HepG2 (cell line): Measurements from ENCODE around the gene RMI2. TPM values are rescaled to one million over a fixed set of nuclear protein-coding genes. Genes with fewer than 3 reads are reported as not detected.
A peak's percentile ranks its signal among the peaks of the same experiment; 100 is the strongest.

Source experiments
- KDM2A ChIP-seq: sonication (generic); formaldehyde crosslinking; IDR thresholded peaks from 2 replicates; pipeline ENCODE4 v1.4.0; 2020; ENCODE audit warnings: low read depth, missing genetic modification reagents, borderline replicate concordance
- POLR2A ChIP-seq, 2 experiments: IDR thresholded peaks; 2 replicates each; pipeline ENCODE4 v1.6.1; 2011; ENCODE audit warnings: low read depth in 2 of 2, low read length in 2 of 2, mild to moderate bottlenecking in 1 of 2, moderate library complexity in 1 of 2; ENCODE audit not compliant: insufficient read depth in 1 of 2
- RARG ChIP-seq: sonication (generic); formaldehyde crosslinking; IDR thresholded peaks from 2 replicates; pipeline ENCODE4 v1.4.0; 2020; ENCODE audit warnings: low read depth, mild to moderate bottlenecking, missing genetic modification reagents
- REPIN1 ChIP-seq: sonication (generic); formaldehyde crosslinking; IDR thresholded peaks from 2 replicates; pipeline ENCODE4 v1.8.0; 2022; ENCODE audit warnings: missing genetic modification reagents, low read depth, mild to moderate bottlenecking, borderline replicate concordance
- ZNF766 ChIP-seq: sonication (generic); formaldehyde crosslinking; IDR thresholded peaks from 2 replicates; pipeline ENCODE4 v1.5.0; 2020; ENCODE audit warnings: missing genetic modification reagents, borderline replicate concordance
- polyA plus RNA-seq, 8 experiments: library from polyadenylated mRNA; depleted of rRNA in 3 of 8; stranded (reverse) in 7 of 8; unstranded in 1 of 8; fragments of >200 nt; fragmentation: Illumina TruSeq in 4 of 8; extraction: Trizol in 4 of 8; gene quantifications; 2 replicates each; pipeline versions ENCODE4 v1.2.1 to v1.2.3, GENCODE V29; 2011 to 2016; ENCODE audit warnings: low read depth in 4 of 8, missing spikeins in 1 of 8, mixed read lengths in 1 of 8; ENCODE audit not compliant: insufficient read depth in 1 of 8
- total RNA-seq, 5 experiments: library from RNA; depleted of rRNA; stranded (reverse); fragments of >200 nt; fragmentation: Illumina TruSeq; extraction: Trizol; gene quantifications; 2 replicates each; pipeline ENCODE4 v1.2.3, GENCODE V29; 2016; ENCODE audit warnings: low read depth in 1 of 5
- TF ChIP-seq, protein P1 (sequence below): sonication (generic); formaldehyde crosslinking; IDR thresholded peaks from 2 replicates; pipeline ENCODE4 v1.4.0; 2020; ENCODE audit warnings: missing genetic modification reagents
- TF ChIP-seq, protein P2 (sequence below): sonication (generic); formaldehyde crosslinking; IDR thresholded peaks from 2 replicates; pipeline ENCODE4 v1.4.0; 2020; ENCODE audit warnings: missing genetic modification reagents, borderline replicate concordance
- TF ChIP-seq, protein P3 (sequence below): fragments of 450-650 bp; IDR thresholded peaks from 2 replicates; pipeline ENCODE4 v1.6.1; 2017; ENCODE audit warnings: mild to moderate bottlenecking
- TF ChIP-seq, protein P4 (sequence below): sonication (generic); formaldehyde crosslinking; IDR thresholded peaks from 2 replicates; pipeline ENCODE4 v1.8.0; 2022; ENCODE audit warnings: missing genetic modification reagents, mild to moderate bottlenecking, borderline replicate concordance
- TF ChIP-seq, protein P5 (sequence below): sonication (generic); formaldehyde crosslinking; conservative IDR thresholded peaks from 2 replicates; pipeline ENCODE4 v1.5.0; 2020; ENCODE audit warnings: missing genetic modification reagents
- TF ChIP-seq, protein P6 (sequence below): sonication (generic); formaldehyde crosslinking; IDR thresholded peaks from 2 replicates; pipeline ENCODE4 v1.5.0; 2020; ENCODE audit warnings: missing genetic modification reagents

The RMI2 gene
- total and polyA plus RNA-seq, 2 of the 13 experiments (the other 11 are each of a cell fraction or from before 2014, with no cell fraction given): 24.5 to 55.7 TPM

DNA sequence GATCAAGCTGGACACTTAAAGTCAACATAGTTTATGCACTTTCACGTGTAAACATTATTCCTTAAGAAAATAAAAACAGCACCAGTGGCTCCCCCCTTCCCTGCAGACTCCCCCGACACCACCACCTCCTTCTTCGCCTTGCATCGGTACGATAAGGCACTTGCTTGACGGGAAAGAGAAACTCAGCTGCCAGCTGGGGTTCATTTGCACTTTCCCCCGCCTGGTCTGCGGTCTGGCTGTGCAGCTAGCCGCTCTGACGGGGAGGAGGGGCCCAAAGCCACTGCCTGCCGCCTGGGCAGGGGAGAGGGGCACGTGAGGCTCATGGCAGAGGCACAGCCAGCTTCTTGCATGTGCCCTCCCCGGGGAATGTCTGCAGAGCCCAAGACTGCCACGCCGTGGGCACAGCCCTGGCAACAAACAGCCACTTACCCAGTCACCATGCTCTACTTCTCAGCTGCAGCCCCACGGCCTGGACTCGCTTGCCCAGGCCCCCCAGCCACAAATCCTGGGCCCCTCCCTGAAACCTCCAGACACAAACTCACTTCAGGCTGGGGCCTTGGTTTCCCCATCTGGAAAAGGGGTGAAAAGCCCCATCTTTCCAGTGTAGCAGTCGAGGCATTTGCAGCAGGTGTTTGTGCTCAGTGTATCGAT, 47.6 kb upstream of the RMI2 start (continued):
- TF ChIP-seq, protein P1, sequence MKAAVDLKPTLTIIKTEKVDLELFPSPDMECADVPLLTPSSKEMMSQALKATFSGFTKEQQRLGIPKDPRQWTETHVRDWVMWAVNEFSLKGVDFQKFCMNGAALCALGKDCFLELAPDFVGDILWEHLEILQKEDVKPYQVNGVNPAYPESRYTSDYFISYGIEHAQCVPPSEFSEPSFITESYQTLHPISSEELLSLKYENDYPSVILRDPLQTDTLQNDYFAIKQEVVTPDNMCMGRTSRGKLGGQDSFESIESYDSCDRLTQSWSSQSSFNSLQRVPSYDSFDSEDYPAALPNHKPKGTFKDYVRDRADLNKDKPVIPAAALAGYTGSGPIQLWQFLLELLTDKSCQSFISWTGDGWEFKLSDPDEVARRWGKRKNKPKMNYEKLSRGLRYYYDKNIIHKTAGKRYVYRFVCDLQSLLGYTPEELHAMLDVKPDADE (CRISPR knock-in tag): peak; percentile 74; the same call in 1 of the 2 replicates
- TF ChIP-seq REPIN1 (CRISPR knock-in tag) (0 out of 2 replicates have a peak, but pooled peaks have one; percentile 47), ZNF766 (CRISPR knock-in tag) (no peak), POLR2A (IDR thresholded peaks at IDR 0.05; ENCODE audit: insufficient read depth in 1 of 2, low read depth in 2 of 2, low read length in 2 of 2) (0 out of 4 replicates have a peak, but pooled peaks have one; percentile 31 to 50), KDM2A (CRISPR knock-in tag) (no peak; the same call in none of the 2 replicates), RARG (no peak)
- TF ChIP-seq, protein P2, sequence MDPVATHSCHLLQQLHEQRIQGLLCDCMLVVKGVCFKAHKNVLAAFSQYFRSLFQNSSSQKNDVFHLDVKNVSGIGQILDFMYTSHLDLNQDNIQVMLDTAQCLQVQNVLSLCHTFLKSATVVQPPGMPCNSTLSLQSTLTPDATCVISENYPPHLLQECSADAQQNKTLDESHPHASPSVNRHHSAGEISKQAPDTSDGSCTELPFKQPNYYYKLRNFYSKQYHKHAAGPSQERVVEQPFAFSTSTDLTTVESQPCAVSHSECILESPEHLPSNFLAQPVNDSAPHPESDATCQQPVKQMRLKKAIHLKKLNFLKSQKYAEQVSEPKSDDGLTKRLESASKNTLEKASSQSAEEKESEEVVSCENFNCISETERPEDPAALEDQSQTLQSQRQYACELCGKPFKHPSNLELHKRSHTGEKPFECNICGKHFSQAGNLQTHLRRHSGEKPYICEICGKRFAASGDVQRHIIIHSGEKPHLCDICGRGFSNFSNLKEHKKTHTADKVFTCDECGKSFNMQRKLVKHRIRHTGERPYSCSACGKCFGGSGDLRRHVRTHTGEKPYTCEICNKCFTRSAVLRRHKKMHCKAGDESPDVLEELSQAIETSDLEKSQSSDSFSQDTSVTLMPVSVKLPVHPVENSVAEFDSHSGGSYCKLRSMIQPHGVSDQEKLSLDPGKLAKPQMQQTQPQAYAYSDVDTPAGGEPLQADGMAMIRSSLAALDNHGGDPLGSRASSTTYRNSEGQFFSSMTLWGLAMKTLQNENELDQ (CRISPR knock-in tag): no peak
- TF ChIP-seq, protein P3, sequence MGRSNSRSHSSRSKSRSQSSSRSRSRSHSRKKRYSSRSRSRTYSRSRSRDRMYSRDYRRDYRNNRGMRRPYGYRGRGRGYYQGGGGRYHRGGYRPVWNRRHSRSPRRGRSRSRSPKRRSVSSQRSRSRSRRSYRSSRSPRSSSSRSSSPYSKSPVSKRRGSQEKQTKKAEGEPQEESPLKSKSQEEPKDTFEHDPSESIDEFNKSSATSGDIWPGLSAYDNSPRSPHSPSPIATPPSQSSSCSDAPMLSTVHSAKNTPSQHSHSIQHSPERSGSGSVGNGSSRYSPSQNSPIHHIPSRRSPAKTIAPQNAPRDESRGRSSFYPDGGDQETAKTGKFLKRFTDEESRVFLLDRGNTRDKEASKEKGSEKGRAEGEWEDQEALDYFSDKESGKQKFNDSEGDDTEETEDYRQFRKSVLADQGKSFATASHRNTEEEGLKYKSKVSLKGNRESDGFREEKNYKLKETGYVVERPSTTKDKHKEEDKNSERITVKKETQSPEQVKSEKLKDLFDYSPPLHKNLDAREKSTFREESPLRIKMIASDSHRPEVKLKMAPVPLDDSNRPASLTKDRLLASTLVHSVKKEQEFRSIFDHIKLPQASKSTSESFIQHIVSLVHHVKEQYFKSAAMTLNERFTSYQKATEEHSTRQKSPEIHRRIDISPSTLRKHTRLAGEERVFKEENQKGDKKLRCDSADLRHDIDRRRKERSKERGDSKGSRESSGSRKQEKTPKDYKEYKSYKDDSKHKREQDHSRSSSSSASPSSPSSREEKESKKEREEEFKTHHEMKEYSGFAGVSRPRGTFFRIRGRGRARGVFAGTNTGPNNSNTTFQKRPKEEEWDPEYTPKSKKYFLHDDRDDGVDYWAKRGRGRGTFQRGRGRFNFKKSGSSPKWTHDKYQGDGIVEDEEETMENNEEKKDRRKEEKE: no peak
- TF ChIP-seq, protein P4, sequence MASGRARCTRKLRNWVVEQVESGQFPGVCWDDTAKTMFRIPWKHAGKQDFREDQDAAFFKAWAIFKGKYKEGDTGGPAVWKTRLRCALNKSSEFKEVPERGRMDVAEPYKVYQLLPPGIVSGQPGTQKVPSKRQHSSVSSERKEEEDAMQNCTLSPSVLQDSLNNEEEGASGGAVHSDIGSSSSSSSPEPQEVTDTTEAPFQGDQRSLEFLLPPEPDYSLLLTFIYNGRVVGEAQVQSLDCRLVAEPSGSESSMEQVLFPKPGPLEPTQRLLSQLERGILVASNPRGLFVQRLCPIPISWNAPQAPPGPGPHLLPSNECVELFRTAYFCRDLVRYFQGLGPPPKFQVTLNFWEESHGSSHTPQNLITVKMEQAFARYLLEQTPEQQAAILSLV (CRISPR knock-in tag): no peak; the same call in 1 of the 2 replicates
- TF ChIP-seq, protein P5, sequence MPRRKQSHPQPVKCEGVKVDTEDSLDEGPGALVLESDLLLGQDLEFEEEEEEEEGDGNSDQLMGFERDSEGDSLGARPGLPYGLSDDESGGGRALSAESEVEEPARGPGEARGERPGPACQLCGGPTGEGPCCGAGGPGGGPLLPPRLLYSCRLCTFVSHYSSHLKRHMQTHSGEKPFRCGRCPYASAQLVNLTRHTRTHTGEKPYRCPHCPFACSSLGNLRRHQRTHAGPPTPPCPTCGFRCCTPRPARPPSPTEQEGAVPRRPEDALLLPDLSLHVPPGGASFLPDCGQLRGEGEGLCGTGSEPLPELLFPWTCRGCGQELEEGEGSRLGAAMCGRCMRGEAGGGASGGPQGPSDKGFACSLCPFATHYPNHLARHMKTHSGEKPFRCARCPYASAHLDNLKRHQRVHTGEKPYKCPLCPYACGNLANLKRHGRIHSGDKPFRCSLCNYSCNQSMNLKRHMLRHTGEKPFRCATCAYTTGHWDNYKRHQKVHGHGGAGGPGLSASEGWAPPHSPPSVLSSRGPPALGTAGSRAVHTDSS (CRISPR knock-in tag): 0 out of 2 replicates have a peak, but pooled peaks have one; percentile 37
- TF ChIP-seq, protein P6, sequence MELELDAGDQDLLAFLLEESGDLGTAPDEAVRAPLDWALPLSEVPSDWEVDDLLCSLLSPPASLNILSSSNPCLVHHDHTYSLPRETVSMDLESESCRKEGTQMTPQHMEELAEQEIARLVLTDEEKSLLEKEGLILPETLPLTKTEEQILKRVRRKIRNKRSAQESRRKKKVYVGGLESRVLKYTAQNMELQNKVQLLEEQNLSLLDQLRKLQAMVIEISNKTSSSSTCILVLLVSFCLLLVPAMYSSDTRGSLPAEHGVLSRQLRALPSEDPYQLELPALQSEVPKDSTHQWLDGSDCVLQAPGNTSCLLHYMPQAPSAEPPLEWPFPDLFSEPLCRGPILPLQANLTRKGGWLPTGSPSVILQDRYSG (CRISPR knock-in tag): no peak
